Parathyroid adenoma (tissue), 2 donors: ENCODE data around the gene SF3B5.

Experiments
- H2AFZ ChIP-seq: fragments of 300-600 bp; sonication (generic); one replicate; pipeline ENCODE4 v1.7.0; 2017; ENCODE audit warnings: antibody characterized with exemption, mild to moderate bottlenecking
- H3K27ac ChIP-seq: fragments of 300-600 bp; sonication (generic); one replicate; pipeline ENCODE4 v1.7.0; 2017
- H3K27me3 ChIP-seq: fragments of 300-600 bp; sonication (generic); one replicate; pipeline ENCODE4 v1.7.0; 2017; ENCODE audit warnings: low read length; ENCODE audit not compliant: control insufficient read depth, insufficient read depth
- H3K36me3 ChIP-seq: fragments of 300-600 bp; sonication (generic); one replicate; pipeline ENCODE4 v1.7.0; 2017; ENCODE audit warnings: low read length; ENCODE audit not compliant: control insufficient read depth, insufficient read depth
- H3K4me1 ChIP-seq: fragments of 300-600 bp; sonication (generic); one replicate; pipeline ENCODE4 v1.7.0; 2017; ENCODE audit warnings: control low read depth
- H3K4me2 ChIP-seq: fragments of 300-600 bp; sonication (generic); one replicate; pipeline ENCODE4 v1.7.0; 2017; ENCODE audit warnings: low read length
- H3K4me3 ChIP-seq: fragments of 300-600 bp; sonication (generic); one replicate; pipeline ENCODE4 v1.7.0; 2017; ENCODE audit warnings: low read depth, low read length
- H3K79me2 ChIP-seq: fragments of 300-600 bp; sonication (generic); one replicate; pipeline ENCODE4 v1.7.0; 2017; ENCODE audit warnings: control low read depth
- H3K9ac ChIP-seq: fragments of 300-600 bp; sonication (generic); one replicate; pipeline ENCODE4 v1.7.0; 2017; ENCODE audit warnings: mild to moderate bottlenecking
- H3K9me3 ChIP-seq: fragments of 300-600 bp; sonication (generic); one replicate; pipeline ENCODE4 v1.7.0; 2017; ENCODE audit warnings: low read length; ENCODE audit not compliant: control insufficient read depth
- CTCF ChIP-seq: fragments of 300-600 bp; sonication (generic); IDR thresholded peaks from one replicate; pipeline ENCODE4 v1.7.0; 2017; ENCODE audit warnings: antibody characterized with exemption, mild to moderate bottlenecking
- donor health status: primary hyperparathyroidism.

SF3B5 gene

DNA sequence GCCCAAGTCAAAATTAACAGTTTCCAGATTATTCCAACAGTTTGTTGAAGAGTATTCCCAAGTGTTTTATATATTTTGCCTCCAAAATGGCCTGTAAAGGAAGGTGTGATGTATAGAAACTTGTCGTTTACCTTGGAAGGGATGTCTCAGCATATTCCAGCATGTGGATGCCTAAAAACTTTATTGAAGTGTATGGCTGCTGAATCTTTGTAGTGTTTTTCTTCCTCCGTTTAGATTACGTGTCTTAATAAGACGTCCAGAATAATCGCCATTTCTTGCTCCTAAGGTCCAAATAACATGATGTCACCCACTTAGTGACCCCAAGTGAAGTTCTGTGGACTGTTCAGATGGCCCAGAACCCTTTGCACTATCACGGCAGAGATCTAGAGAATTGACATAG is 18.0 kb upstream of the SF3B5 start:
- Histone ChIP-seq H3K9me3 (no peaks in the 10 kb centered on the region), H3K9ac (no peak overlapping the region), H3K27me3 (no peaks in the 10 kb centered on the region), H3K4me3 (no peak overlapping the region), H2AFZ (no peak overlapping the region), H3K4me1 (no peaks in the 10 kb centered on the region), H3K27ac (no peak overlapping the region), H3K36me3 (no peaks in the 10 kb centered on the region), H3K79me2 (no peaks in the 10 kb centered on the region), H3K4me2 (no peak overlapping the region)
- TF ChIP-seq CTCF, result no peak

DNA sequence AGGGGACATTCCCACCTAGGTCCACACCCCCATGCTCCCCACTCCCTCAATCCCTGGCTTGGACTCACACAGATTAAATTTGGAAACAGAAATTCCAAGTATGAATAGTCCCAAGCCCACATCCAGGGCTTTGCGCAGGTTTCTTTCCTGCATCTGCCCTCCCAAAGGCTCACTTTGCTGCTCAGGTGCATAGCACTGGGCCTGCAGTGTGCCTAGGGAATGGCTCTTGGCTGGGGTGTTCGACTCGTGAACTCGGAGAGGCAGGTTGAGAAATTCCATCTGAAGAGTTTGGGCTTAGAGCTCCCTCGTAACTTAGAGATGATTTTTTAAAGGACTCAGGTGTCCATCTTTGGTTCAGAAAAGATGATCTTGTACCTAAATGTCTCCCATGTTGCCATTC is 14.8 kb upstream of the SF3B5 start:
- Histone ChIP-seq H3K4me2 (no peak overlapping the region), H3K4me3 (no peak overlapping the region), H2AFZ (no peak overlapping the region), H3K9me3 (no peaks in the 10 kb centered on the region), H3K27ac (no peak overlapping the region), H3K27me3 (no peaks in the 10 kb centered on the region), H3K9ac (no peak overlapping the region), H3K79me2 (no peaks in the 10 kb centered on the region), H3K36me3 (no peaks in the 10 kb centered on the region), H3K4me1 (no peaks in the 10 kb centered on the region)
- no peak for TF ChIP-seq CTCF

GRCh38 chr6:144106206-144106605 is 10.8 kb upstream of the SF3B5 start:
- no peaks in the 10 kb centered on the region for H3K36me3 ChIP-seq
- H3K27me3 ChIP-seq, result no peaks in the 10 kb centered on the region
- no peak for TF ChIP-seq CTCF
- H2AFZ ChIP-seq, result no peak overlapping the region
- no peak overlapping the region for H3K9ac ChIP-seq
- no peak overlapping the region for H3K27ac ChIP-seq
- no peak overlapping the region for H3K4me3 ChIP-seq
- no peaks in the 10 kb centered on the region for H3K79me2 ChIP-seq
- H3K9me3 ChIP-seq, result no peaks in the 10 kb centered on the region
- no peaks in the 10 kb centered on the region for H3K4me1 ChIP-seq
- H3K4me2 ChIP-seq, result no peak overlapping the region

GRCh38 chr6:144104898-144105487 is 9.6 kb upstream of the SF3B5 start:
- TF ChIP-seq CTCF, result peak; percentile 81
- no peak overlapping the region for H3K4me3 ChIP-seq
- H3K9me3 ChIP-seq, result no peaks in the 10 kb centered on the region
- no peaks in the 10 kb centered on the region for H3K79me2 ChIP-seq
- no peaks in the 10 kb centered on the region for H3K36me3 ChIP-seq
- no peak overlapping the region for H3K9ac ChIP-seq
- H3K27me3 ChIP-seq, result no peaks in the 10 kb centered on the region
- H2AFZ ChIP-seq, result no peak overlapping the region
- no peaks in the 10 kb centered on the region for H3K4me1 ChIP-seq
- H3K27ac ChIP-seq, result no peak overlapping the region
- H3K4me2 ChIP-seq, result no peak overlapping the region

- Histone ChIP-seq H3K9ac (no peak overlapping the region), H3K4me1 (no peaks in the 10 kb centered on the region), H3K27me3 (no peaks in the 10 kb centered on the region), H3K9me3 (no peaks in the 10 kb centered on the region), H3K4me2 (no peak overlapping the region), H2AFZ (no peak overlapping the region), H3K27ac (no peak overlapping the region), H3K36me3 (no peaks in the 10 kb centered on the region), H3K4me3 (no peak overlapping the region), H3K79me2 (no peaks in the 10 kb centered on the region)
- no peak for TF ChIP-seq CTCF
Observed at GRCh38 chr6:144104488-144104887, 9.1 kb upstream of the SF3B5 start.
